AG10803 (cell line): Measurements from ENCODE around the gene CHD3.

Experiments
- DNase-seq: peaks from one replicate; pipeline ENCODE4 v3.0.0; 2010; ENCODE audit warnings: low read depth
- H3K4me3 ChIP-seq: 2 replicates; pipeline ENCODE4 v1.5.1; 2011; ENCODE audit warnings: mild to moderate bottlenecking, low read length, control low read depth
- CTCF ChIP-seq: conservative IDR thresholded peaks from 2 replicates; pipeline ENCODE4 v1.5.1; 2011; ENCODE audit warnings: mild to moderate bottlenecking, low read length, control low read depth, inconsistent platforms

The CHD3 gene

GRCh38 chr17:7916808-7917207, 28.2 kb downstream of the CHD3 start:
- TF ChIP-seq CTCF, result no peak
- no peak overlapping the region for H3K4me3 ChIP-seq
- DNase-seq, result peak; percentile 59

DNA sequence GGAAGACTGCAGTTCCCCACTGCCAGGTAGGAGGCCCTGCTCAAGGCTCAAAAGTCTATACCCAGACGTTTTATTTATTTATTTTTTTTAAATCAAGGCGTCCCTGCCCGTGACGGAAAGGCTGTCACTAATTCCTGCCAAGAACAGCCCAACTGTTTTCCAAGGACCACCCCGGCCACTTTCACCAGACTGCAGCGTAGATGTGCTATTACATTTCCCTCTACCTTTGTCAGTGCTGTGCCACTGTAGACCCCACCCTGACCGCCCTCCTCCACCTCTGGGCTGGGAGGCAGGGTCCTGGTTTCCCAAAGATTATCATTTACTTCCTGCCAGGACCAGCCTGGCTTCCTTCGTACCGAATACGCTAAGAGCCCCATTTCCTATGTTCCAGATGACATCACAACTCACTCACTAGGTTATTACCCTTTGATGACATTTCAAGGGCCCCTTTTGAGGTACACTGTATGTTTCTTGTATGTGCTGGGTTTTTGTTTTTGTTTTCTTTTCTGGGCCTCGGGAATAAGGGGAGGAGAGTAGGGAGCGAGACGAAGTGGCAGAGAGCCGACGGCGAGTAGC, 33.8 kb downstream of the CHD3 start:
- TF ChIP-seq CTCF, result no peak
- H3K4me3 ChIP-seq, result peak overlapping the region; percentile 60
- DNase-seq, result no peak

GRCh38 chr17:7922845-7923628, 34.4 kb downstream of the CHD3 start:
- peak; percentile 78 for DNase-seq
- H3K4me3 ChIP-seq, result peak overlapping the region; percentile 60
- TF ChIP-seq CTCF, result no peak

GRCh38 chr17:7927596-7927995, 39.0 kb downstream of the CHD3 start:
- DNase-seq, result no peak
- no peak for TF ChIP-seq CTCF
- no peak overlapping the region for H3K4me3 ChIP-seq

DNA sequence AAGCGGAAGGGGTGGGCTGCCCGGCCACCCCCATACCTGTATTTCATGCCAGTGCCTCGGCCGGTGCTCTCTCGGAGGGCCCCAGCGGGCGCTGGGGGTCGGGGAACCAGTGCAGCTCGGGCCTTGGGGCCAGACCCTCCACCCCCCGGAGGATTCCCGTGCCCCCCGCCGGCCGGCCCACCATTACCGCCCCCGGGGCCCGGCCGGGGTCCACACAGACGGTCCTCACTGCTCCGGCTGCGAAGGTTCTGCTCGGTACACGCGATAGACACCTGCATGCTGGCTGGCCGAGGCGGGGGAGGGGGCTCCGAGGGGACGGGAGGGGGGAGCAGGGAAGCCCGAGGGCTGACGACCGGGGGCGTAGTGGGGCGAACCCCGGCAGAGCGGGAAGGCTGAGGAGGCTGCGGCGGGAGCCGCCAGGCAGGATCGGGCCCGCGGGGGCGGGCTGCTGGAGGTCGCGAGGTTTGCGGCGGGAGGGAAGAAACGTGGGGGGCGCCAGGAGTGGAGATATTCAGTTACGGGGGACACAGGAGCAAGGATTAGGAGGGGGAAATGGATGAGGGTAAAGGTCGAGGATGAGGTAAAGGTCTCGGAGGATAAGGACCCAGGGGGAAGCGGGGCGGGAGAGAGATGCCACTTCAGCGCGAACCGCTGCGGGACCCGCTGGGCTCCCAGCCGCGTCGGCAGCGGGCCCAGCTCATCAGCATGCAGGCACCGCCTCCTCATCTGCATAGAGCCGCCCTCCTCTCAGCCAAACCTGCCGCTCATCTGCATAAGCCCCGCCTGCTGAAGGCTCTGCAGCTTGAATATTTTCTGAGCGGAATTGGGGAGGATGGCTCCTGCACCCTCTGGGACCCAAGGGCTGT, 40.8 kb downstream of the CHD3 start, which contains the start of gene KCNAB3:
KCNAB3 (minus strand) TSS at position 699 of the 866 bp plus-strand sequence; CDS start at position 278, 421 bp downstream.
- TF ChIP-seq CTCF, result no peak
- peak within 1 kb of the TSS; percentile 98 for H3K4me3 ChIP-seq
- peak; percentile 66 for DNase-seq

DNA sequence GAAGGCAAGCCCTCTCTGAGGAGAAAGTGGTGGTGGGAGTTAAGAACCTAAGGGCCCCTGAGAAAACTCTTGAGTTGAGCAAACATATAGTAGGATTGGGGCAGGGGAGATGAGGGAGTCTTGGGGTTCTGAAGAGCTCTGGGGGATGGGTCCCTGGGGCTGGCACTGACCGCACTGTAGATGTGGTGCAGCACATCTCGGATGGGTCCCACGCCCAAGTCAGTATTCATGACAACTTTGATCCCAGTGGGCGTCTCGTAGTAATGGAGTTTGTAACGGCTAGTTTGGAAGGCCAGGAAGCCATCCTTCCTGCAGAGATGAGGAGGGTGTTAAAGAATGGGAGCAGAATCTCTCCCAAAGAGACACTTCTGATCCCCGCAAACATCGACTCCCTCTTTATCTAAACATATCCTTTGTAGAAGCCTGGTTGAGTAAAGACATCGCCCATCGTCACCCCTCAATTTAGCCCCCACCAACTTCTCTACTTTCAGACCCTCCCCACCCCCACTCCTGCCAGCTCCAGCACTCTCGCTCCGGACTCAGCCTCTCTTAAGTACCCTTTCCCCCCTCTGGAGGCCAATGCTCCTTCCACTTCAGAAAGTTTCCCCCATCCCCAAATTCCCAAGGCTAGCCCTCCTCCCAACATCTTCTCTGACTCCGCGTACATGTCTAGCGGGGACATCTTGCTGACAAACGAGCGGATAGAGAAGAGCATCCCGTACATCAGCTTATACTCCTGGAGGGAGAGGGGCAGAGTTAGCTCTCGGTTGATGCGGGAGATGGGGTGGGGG, 42.4 kb downstream of the CHD3 start:
- no peak for TF ChIP-seq CTCF
- no peak for DNase-seq
- H3K4me3 ChIP-seq, result peak overlapping the region; percentile 98
